H1 (cell line): ENCODE results near the gene EEPD1. TPM values are rescaled to one million over a fixed set of nuclear protein-coding genes. Genes with fewer than 3 reads are reported as not detected.

Source experiments
- CTCF ChIA-PET: fragments of 300-600 bp; sonication (Branson Sonifier 250); formaldehyde crosslinking; loops from one replicate; lab custom pipeline; 2021; ENCODE audit not compliant: partially characterized antibody; lab: Charles Lee
- POLR2A ChIA-PET: fragments of 300-600 bp; sonication (Branson Sonifier 250); formaldehyde crosslinking; loops from one replicate; lab custom pipeline; 2021; ENCODE audit warnings: inconsistent platforms; ENCODE audit not compliant: partially characterized antibody; lab: Charles Lee
- DNase-seq, 2 experiments: peaks; one replicate each; pipeline versions ENCODE4 v3.0.0 to v3.0.0-alpha.2; 2010 to 2022; ENCODE audit warnings: low spot score in 2 of 2, low read depth in 1 of 2, mixed read lengths in 1 of 2
- FAIRE-seq: peaks from 2 replicates; lab custom pipeline; 2011; peaks lifted over from hg19 to GRCh38; lab: Jason Lieb, UNC
- H2AFZ ChIP-seq: 2 replicates; pipeline ENCODE4 v1.8.1; 2012; ENCODE audit warnings: low read length, inconsistent platforms
- H2AK5ac ChIP-seq: 2 replicates; pipeline ENCODE4 v1.6.1; 2013; ENCODE audit warnings: low read depth, low read length
- H2BK120ac ChIP-seq: replicated peaks from 2 replicates; pipeline ENCODE3; 2013; ENCODE audit warnings: low read depth, low read length, inconsistent platforms
- H2BK12ac ChIP-seq: 2 replicates; pipeline ENCODE4 v1.6.1; 2013; ENCODE audit warnings: low read depth, low read length
- H2BK15ac ChIP-seq: 2 replicates; pipeline ENCODE4 v1.6.1; 2013; ENCODE audit warnings: low read length
- H2BK20ac ChIP-seq: 2 replicates; pipeline ENCODE4 v1.6.1; 2013; ENCODE audit warnings: low read length
- H2BK5ac ChIP-seq: 2 replicates; pipeline ENCODE4 v1.6.1; 2013; ENCODE audit warnings: low read depth, low read length
- H3K14ac ChIP-seq: 2 replicates; pipeline ENCODE4 v1.6.1; 2013; ENCODE audit warnings: inconsistent platforms; ENCODE audit not compliant: insufficient read length
- H3K18ac ChIP-seq: 2 replicates; pipeline ENCODE4 v1.6.1; 2013; ENCODE audit warnings: low read length; ENCODE audit errors: extremely low read depth
- H3K23ac ChIP-seq: 2 replicates; pipeline ENCODE4 v1.6.1; 2013; ENCODE audit warnings: inconsistent platforms; ENCODE audit not compliant: insufficient read length
- H3K23me2 ChIP-seq: 2 replicates; pipeline ENCODE4 v1.6.1; 2013; ENCODE audit warnings: low read depth, low read length
- H3K27ac ChIP-seq: 2 replicates; pipeline ENCODE4 v1.6.1; 2011; ENCODE audit warnings: low read depth, low read length, inconsistent platforms
- H3K27me3 ChIP-seq, 4 experiments: replicated peaks in 1 of 4; 1 replicate in 1 of 4; 2 replicates in 3 of 4; pipeline versions ENCODE4 v1.6.1 to v1.8.1; 2011 to 2013; ENCODE audit warnings: low read length in 3 of 4, mild to moderate bottlenecking in 3 of 4, inconsistent platforms in 2 of 4, mixed read lengths in 2 of 4, moderate library complexity in 1 of 4; ENCODE audit not compliant: control insufficient read depth in 3 of 4, insufficient read depth in 3 of 4; ENCODE audit errors: extremely low read depth in 1 of 4
- H3K36me3 ChIP-seq, 4 experiments: 2 replicates each; pipeline versions ENCODE4 v1.6.1 to v1.8.1; 2011 to 2013; ENCODE audit warnings: mild to moderate bottlenecking in 4 of 4, low read length in 3 of 4, moderate library complexity in 2 of 4, control low read depth in 1 of 4, inconsistent platforms in 1 of 4; ENCODE audit not compliant: insufficient read depth in 4 of 4, control insufficient read depth in 2 of 4
- H3K4ac ChIP-seq: replicated peaks from 2 replicates; pipeline ENCODE3; 2013; ENCODE audit warnings: low read length, low read depth, mixed read lengths, inconsistent platforms; ENCODE audit not compliant: insufficient read length
- H3K4me1 ChIP-seq, 4 experiments: replicated peaks in 1 of 4; 1 replicate in 1 of 4; 2 replicates in 3 of 4; pipeline versions ENCODE4 v1.6.1 to v1.8.1; 2011 to 2013; ENCODE audit warnings: low read length in 3 of 4, inconsistent platforms in 2 of 4, mixed read lengths in 1 of 4; ENCODE audit not compliant: insufficient read depth in 4 of 4, control insufficient read depth in 3 of 4
- H3K4me2 ChIP-seq, 2 experiments: 2 replicates each; pipeline versions ENCODE4 v1.6.1 to v1.8.1; 2011 to 2013; ENCODE audit warnings: low read depth in 2 of 2, low read length in 2 of 2, control low read depth in 1 of 2, inconsistent platforms in 1 of 2, mild to moderate bottlenecking in 1 of 2; ENCODE audit not compliant: insufficient read depth in 1 of 2
- H3K4me3 ChIP-seq, 4 experiments: fragments of 200-600, 300-600 bp in 1 of 4; sonication (generic), shearing (Covaris generic), sonication (Bioruptor Twin) in 1 of 4; 2 replicates each; pipeline versions ENCODE4 v1.5.1 to v1.8.1; 2011 to 2016; ENCODE audit warnings: low read length in 4 of 4, low read depth in 3 of 4, control low read depth in 2 of 4, inconsistent platforms in 2 of 4, mild to moderate bottlenecking in 2 of 4, mixed read lengths in 1 of 4, moderate library complexity in 1 of 4; ENCODE audit not compliant: insufficient read depth in 2 of 4; ENCODE audit errors: extremely low read depth in 1 of 4
- H3K56ac ChIP-seq: replicated peaks from 2 replicates; pipeline ENCODE3; 2013; ENCODE audit warnings: low read depth, mild to moderate bottlenecking, mixed read lengths, low read length, inconsistent platforms; ENCODE audit not compliant: insufficient read length
- H3K79me1 ChIP-seq: 2 replicates; pipeline ENCODE4 v1.6.1; 2013; ENCODE audit warnings: low read depth, low read length, control low read depth
- H3K79me2 ChIP-seq, 2 experiments: 2 replicates each; pipeline versions ENCODE4 v1.6.1 to v1.8.1; 2012 to 2013; ENCODE audit warnings: low read length in 2 of 2, mild to moderate bottlenecking in 2 of 2, inconsistent platforms in 1 of 2; ENCODE audit not compliant: insufficient read depth in 2 of 2, control insufficient read depth in 1 of 2
- H3K9ac ChIP-seq, 4 experiments: replicated peaks in 1 of 4; 1 replicate in 1 of 4; 2 replicates in 3 of 4; pipeline versions ENCODE4 v1.6.1 to v1.8.1; 2011 to 2013; ENCODE audit warnings: low read depth in 3 of 4, low read length in 3 of 4, control low read depth in 2 of 4, mild to moderate bottlenecking in 2 of 4, moderate library complexity in 2 of 4, inconsistent platforms in 1 of 4; ENCODE audit errors: extremely low read depth in 1 of 4
- H3K9me3 ChIP-seq, 2 experiments: 2 replicates each; pipeline versions ENCODE4 v1.6.1 to v1.8.1; 2012 to 2013; ENCODE audit warnings: mild to moderate bottlenecking in 2 of 2, moderate library complexity in 2 of 2, control low read depth in 1 of 2, inconsistent platforms in 1 of 2, low read depth in 1 of 2, low read length in 1 of 2, mixed read lengths in 1 of 2; ENCODE audit not compliant: insufficient read depth in 2 of 2
- H4K20me1 ChIP-seq, 2 experiments: replicated peaks in 1 of 2; 2 replicates each; pipeline versions ENCODE3 to v1.8.1; 2011 to 2013; ENCODE audit warnings: inconsistent platforms in 2 of 2, low read length in 2 of 2, mild to moderate bottlenecking in 1 of 2; ENCODE audit not compliant: insufficient read depth in 2 of 2, control insufficient read depth in 1 of 2
- H4K5ac ChIP-seq: 2 replicates; pipeline ENCODE4 v1.6.1; 2013; ENCODE audit warnings: low read length, low read depth, mixed read lengths, inconsistent platforms; ENCODE audit not compliant: insufficient read length
- H4K8ac ChIP-seq: 2 replicates; pipeline ENCODE4 v1.8.0; 2013; ENCODE audit warnings: mild to moderate bottlenecking, moderate library complexity, low read length, inconsistent platforms; ENCODE audit not compliant: insufficient read depth; ENCODE audit errors: extremely low read depth
- H4K91ac ChIP-seq: replicated peaks from 2 replicates; pipeline ENCODE3; 2013; ENCODE audit warnings: low read length, mixed read lengths, inconsistent platforms; ENCODE audit not compliant: insufficient read length
- PHF8 ChIP-seq: fragments of 200-600 bp; sonication (generic); conservative IDR thresholded peaks from 2 replicates; pipeline ENCODE4 v1.7.1; 2012; ENCODE audit warnings: low read depth, mild to moderate bottlenecking, inconsistent platforms, low read length, moderate library complexity
- SP2 ChIP-seq: IDR thresholded peaks from 2 replicates; pipeline ENCODE4 v1.6.1; 2012; ENCODE audit warnings: mild to moderate bottlenecking, low read length, inconsistent platforms
- TAF1 ChIP-seq: IDR thresholded peaks from 2 replicates; pipeline ENCODE4 v1.6.1; 2011; ENCODE audit warnings: mild to moderate bottlenecking, low read depth, low read length
- TAF7 ChIP-seq: optimal IDR thresholded peaks from 2 replicates; pipeline ENCODE3; 2011; ENCODE audit warnings: low read depth, mild to moderate bottlenecking, inconsistent platforms, low read length, moderate library complexity, borderline replicate concordance
- WGBS, 2 experiments: shearing (Covaris generic) in 1 of 2; methylation state at CpG; one replicate each; pipeline versions ENCODE4 v1.1.6 to v1.1.7; 2013 to 2015; ENCODE audit warnings: low lambda C conversion rate in 2 of 2, mixed read lengths in 2 of 2, inconsistent platforms in 1 of 2, low coverage in 1 of 2, missing lambda C conversion rate in 1 of 2; ENCODE audit not compliant: insufficient replicate concordance in 2 of 2, insufficient coverage in 1 of 2, insufficient read length in 1 of 2; ENCODE audit errors: extremely low coverage in 1 of 2, missing lambda C conversion rate in 1 of 2; 5-methylcytosine and 5-hydroxymethylcytosine counted together
- polyA plus RNA-seq, 7 experiments: library from polyadenylated mRNA; depleted of rRNA in 3 of 7; stranded (reverse) in 5 of 7; unstranded in 2 of 7; fragments of >200 nt in 5 of 7; fragments of 200-250 nt in 2 of 7; gene quantifications; 1 replicate in 5 of 7; 2 replicates in 1 of 7; 4 replicates in 1 of 7; pipeline versions ENCODE4 v1.2.1 to v1.2.3, GENCODE V29; 2011 to 2013; ENCODE audit warnings: missing spikeins in 2 of 7, mixed read lengths in 2 of 7
- total RNA-seq: library from RNA; stranded (reverse); fragmentation: NEBNext Ultra II Directional; extraction: Animal tissue kit (Norgen Biotek cat#: 25700); gene quantifications from 2 replicates; pipeline ENCODE4 v1.2.1, GENCODE V29; 2021

The EEPD1 gene
- total and polyA plus RNA-seq, 2 of the 8 experiments (the other 6 are each of a cell fraction or from before 2014, with no cell fraction given): 3.1 to 7.8 TPM

DNA sequence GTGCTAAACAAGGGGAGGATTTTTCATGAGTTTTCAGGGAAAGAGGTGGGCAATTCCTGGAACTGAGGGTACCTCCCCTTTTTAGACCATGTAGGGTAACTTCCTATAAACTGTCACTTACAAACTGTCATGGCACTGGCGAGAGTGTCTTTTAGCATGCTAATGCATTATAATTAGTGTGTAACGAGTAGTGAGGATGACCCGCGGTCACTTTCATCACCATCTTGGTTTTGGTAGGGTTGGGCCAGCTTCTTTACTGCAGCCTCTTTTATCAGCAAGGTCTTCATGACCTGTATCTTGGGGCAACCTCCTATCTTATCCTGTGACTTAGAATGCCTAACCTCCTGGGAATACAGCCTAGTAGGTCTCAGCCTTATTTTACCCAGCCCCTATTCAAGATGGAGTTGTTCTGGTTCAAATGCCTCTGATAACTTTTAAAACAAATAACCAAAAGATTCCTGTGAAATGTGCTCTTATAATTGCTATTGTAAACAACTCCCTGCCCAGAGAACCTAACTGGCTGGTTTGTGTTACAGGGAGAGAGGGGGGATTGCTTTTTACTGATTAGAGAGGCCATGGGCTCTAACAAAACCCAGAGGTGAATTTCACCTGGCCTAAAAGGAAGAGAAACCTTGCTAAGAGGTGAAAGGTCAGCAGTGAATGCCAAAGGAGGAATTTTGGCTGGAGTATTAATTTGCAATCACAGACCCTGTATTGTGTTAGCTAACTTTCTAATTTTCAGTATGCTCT lies 64.3 kb downstream of the EEPD1 start:
- no peak overlapping the region for H4K91ac ChIP-seq
- no peak overlapping the region for H2BK20ac ChIP-seq
- H3K79me1 ChIP-seq: no peaks in the 10 kb centered on the region
- H3K23me2 ChIP-seq: no peaks in the 10 kb centered on the region; the same call in 1 of the 2 replicates
- WGBS, 2 experiments: 86% methylated on average over 4 of the region's 4 CpGs; no CpG with 5 or more reads in 1 of the 2 experiments
- H2AK5ac ChIP-seq: no peak overlapping the region
- POLR2A ChIA-PET: no interaction called here
- H2AFZ ChIP-seq: no peak overlapping the region
- no peaks in the 10 kb centered on the region for H3K79me2 ChIP-seq
- no peak overlapping the region for H3K4ac ChIP-seq
- H4K8ac ChIP-seq: no peak overlapping the region
- no peaks in the 10 kb centered on the region for H3K36me3 ChIP-seq
- H2BK12ac ChIP-seq: no peak overlapping the region
- H4K5ac ChIP-seq: no peak overlapping the region
- H3K56ac ChIP-seq: no peak overlapping the region
- H2BK120ac ChIP-seq: no peak overlapping the region
- TF ChIP-seq TAF7 (no peak), TAF1 (no peak), PHF8 (no peak), SP2 (no peak)
- no peak overlapping the region for H2BK5ac ChIP-seq
- no peak overlapping the region for H2BK15ac ChIP-seq
- H3K27me3 ChIP-seq: no peaks in the 10 kb centered on the region
- FAIRE-seq: no peak
- H4K20me1 ChIP-seq: no peaks in the 10 kb centered on the region
- CTCF ChIA-PET: no interaction called here
- no peak for DNase-seq
- H3K9ac ChIP-seq: no peak overlapping the region
- H3K4me1 ChIP-seq: peaks cover 6 to 13% (median 9%) of the 10 kb centered on the region in 4 experiments; a peak in 6 of 7 replicates
- no peak overlapping the region for H3K14ac ChIP-seq
- no peak overlapping the region for H3K4me2 ChIP-seq
- no peak overlapping the region for H3K18ac ChIP-seq
- no peak overlapping the region for H3K27ac ChIP-seq
- H3K9me3 ChIP-seq: no peaks in the 10 kb centered on the region
- H3K4me3 ChIP-seq: no peak overlapping the region
- H3K23ac ChIP-seq: no peak overlapping the region
